Right renal cortex interstitium (tissue), 3 donors: ENCODE results near the gene NOTCH3. TPM values are rescaled to one million over a fixed set of nuclear protein-coding genes. Genes with fewer than 3 reads are reported as not detected.

Source experiments
- DNase-seq, 3 donors: peaks; one replicate each; pipeline ENCODE4 v3.0.0-alpha.2; 2013; ENCODE audit warnings: low read depth in 3 of 3, low spot score in 2 of 3
- polyA plus RNA-seq, 3 donors: library from polyadenylated mRNA; unstranded; fragments of 120-200 nt; gene quantifications; one replicate each; pipeline ENCODE4 v1.2.1, GENCODE V29; 2013; ENCODE audit not compliant: insufficient read length in 3 of 3

Gene NOTCH3
- polyA plus RNA-seq, 3 donors, result 90.9 to 103 (median 96.0) TPM

- DNase-seq, result no peak
Observed at GRCh38 chr19:15170345-15170744, 30.4 kb downstream of the NOTCH3 start.

GRCh38 chr19:15169541-15170285, 31.1 kb downstream of the NOTCH3 start:
- no peak for DNase-seq

GRCh38 chr19:15166700-15167099, 34.1 kb downstream of the NOTCH3 start:
- no peak for DNase-seq

- no peak for DNase-seq
Observed at GRCh38 chr19:15161028-15161984, 39.5 kb downstream of the NOTCH3 start.

- no peak for DNase-seq
Observed at GRCh38 chr19:15159251-15159650, 41.5 kb downstream of the NOTCH3 start.

GRCh38 chr19:15156391-15156790, 44.4 kb downstream of the NOTCH3 start:
- no peak for DNase-seq

GRCh38 chr19:15155296-15155695, 45.5 kb downstream of the NOTCH3 start:
- DNase-seq, result no peak

- DNase-seq, result no peak
Observed at GRCh38 chr19:15154002-15154612, 46.7 kb downstream of the NOTCH3 start.

- DNase-seq, result no peak
Observed at GRCh38 chr19:15149737-15150136, 51.1 kb downstream of the NOTCH3 start.

- no peak for DNase-seq
Observed at GRCh38 chr19:15147090-15147489, 53.7 kb downstream of the NOTCH3 start.

- DNase-seq, result no peak
Observed at GRCh38 chr19:15144046-15144646, 56.6 kb downstream of the NOTCH3 start.

GRCh38 chr19:15142313-15142712, 58.5 kb downstream of the NOTCH3 start:
- DNase-seq, result no peak

- no peak for DNase-seq
Observed at GRCh38 chr19:15141143-15141542, 59.7 kb downstream of the NOTCH3 start.

- no peak for DNase-seq
Observed at GRCh38 chr19:15138427-15138826, 62.4 kb downstream of the NOTCH3 start.

GRCh38 chr19:15137777-15138176, 63.0 kb downstream of the NOTCH3 start:
- no peak for DNase-seq

- DNase-seq, result no peak
Observed at GRCh38 chr19:15136234-15136954, 64.4 kb downstream of the NOTCH3 start.

GRCh38 chr19:15129856-15130585, 70.8 kb downstream of the NOTCH3 start:
- DNase-seq, result no peak

GRCh38 chr19:15128162-15128770, 72.5 kb downstream of the NOTCH3 start:
- DNase-seq, result no peak
